ENCODE data around the gene LIMS3. TPM values are rescaled to one million over a fixed set of nuclear protein-coding genes. Genes with fewer than 3 reads are reported as not detected.
"Not testable (repeated sequence)": the region's sequence is repeated elsewhere in the genome, so short reads cannot be mapped to it uniquely, and the experiment has no call there.

LIMS3 gene
- total and polyA plus RNA-seq, 2 donors (not counting 1 experiment from before 2014, with no cell fraction given), result 0.08 to 6.3 TPM

DNA sequence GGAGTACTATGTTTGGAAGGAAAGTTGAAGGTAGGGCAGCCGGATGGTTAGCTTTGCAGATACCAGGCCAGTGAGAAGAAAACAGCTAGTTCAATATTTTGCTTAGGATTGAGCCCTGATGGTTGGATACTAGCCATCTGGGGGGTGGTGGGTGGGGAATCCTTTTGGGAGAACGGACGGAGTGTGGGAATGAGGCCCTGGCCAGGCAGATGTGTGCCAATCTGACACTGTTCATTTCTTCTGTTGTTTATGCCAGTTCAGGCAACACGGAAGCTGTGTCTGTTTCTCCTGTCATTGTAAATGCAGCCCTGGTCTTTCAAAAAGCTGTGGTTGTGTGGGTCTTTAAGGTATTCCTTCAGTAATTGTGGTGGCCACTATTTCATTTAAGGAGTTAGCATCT lies 7.5 kb upstream of the LIMS3 start:
- not testable (repeated sequence) for H3K27me3 ChIP-seq (ENCODE audit: control insufficient read depth, insufficient read depth, low read length); H3K79me2 ChIP-seq (ENCODE audit: control insufficient read depth, insufficient read depth, low read length); H3K9ac ChIP-seq (ENCODE audit: insufficient read depth, low read length); H3K9me3 ChIP-seq (ENCODE audit: control insufficient read depth, insufficient read depth, low read depth, low read length); H3K27ac ChIP-seq (ENCODE audit: insufficient read depth, low read length); H3K4me2 ChIP-seq (ENCODE audit: extremely low read depth, insufficient read depth, low read length); H3K4me3 ChIP-seq (replicated peaks in 1 of 4; ENCODE audit: control extremely low read depth in 1 of 4, insufficient read depth in 1 of 4, low read depth in 3 of 4, low read length in 4 of 4); H4K20me1 ChIP-seq (ENCODE audit: control insufficient read depth, extremely low read depth, insufficient read depth, low read length); H2AFZ ChIP-seq (ENCODE audit: low read length); H3K4me1 ChIP-seq (ENCODE audit: control insufficient read depth, extremely low read depth, insufficient read depth, low read length); DNase-seq (ENCODE audit: low read depth in 2 of 2); H3K36me3 ChIP-seq (ENCODE audit: control insufficient read depth, insufficient read depth, low read length)

DNA sequence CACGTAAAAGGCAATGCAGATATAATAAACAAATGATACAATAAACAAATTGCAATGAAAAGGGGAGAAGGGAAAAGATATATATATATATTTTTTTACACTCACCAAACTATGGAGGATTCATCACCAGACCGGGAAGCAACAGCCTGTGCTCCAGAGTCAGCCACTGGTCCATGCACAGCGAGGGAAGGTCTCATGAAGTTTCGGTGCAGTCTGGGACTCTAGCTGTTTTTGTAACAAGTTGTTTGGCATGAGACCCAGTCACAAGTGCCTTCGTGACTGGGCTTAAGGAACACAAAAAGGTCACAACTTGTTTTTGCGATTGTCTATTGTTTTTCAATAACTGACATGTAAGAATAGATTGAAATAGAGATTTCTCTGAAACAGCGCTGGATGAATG lies 4.8 kb upstream of the LIMS3 start:
- not testable (repeated sequence) for DNase-seq (ENCODE audit: low read depth in 2 of 2); H3K4me3 ChIP-seq (replicated peaks in 1 of 4; ENCODE audit: control extremely low read depth in 1 of 4, insufficient read depth in 1 of 4, low read depth in 3 of 4, low read length in 4 of 4); H3K9me3 ChIP-seq (ENCODE audit: control insufficient read depth, insufficient read depth, low read depth, low read length); H3K36me3 ChIP-seq (ENCODE audit: control insufficient read depth, insufficient read depth, low read length); H3K9ac ChIP-seq (ENCODE audit: insufficient read depth, low read length); H2AFZ ChIP-seq (ENCODE audit: low read length); H3K79me2 ChIP-seq (ENCODE audit: control insufficient read depth, insufficient read depth, low read length); H3K4me1 ChIP-seq (ENCODE audit: control insufficient read depth, extremely low read depth, insufficient read depth, low read length); H3K27me3 ChIP-seq (ENCODE audit: control insufficient read depth, insufficient read depth, low read length); H3K27ac ChIP-seq (ENCODE audit: insufficient read depth, low read length); H4K20me1 ChIP-seq (ENCODE audit: control insufficient read depth, extremely low read depth, insufficient read depth, low read length); H3K4me2 ChIP-seq (ENCODE audit: extremely low read depth, insufficient read depth, low read length)

DNA sequence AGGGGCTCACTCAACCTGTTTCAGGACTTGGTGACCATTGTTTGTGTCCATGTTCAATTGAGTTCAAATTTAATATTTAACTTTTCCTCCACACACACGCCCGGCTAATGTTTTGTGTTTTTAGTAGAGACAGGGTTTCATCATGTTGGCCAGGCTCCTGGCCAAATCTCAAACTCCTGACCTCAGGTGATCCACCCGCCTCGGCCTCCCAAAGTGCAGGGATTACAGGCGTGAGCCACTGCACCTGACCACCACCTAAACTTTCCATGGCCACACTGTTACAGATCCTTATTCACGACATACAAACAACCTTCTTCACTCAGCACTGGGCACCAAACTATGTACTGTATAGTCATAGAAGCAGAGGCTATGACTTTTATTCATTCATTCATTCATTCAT lies 4.3 kb upstream of the LIMS3 start:
- H3K4me1 ChIP-seq (ENCODE audit: control insufficient read depth, extremely low read depth, insufficient read depth, low read length), result not testable (repeated sequence)

DNA sequence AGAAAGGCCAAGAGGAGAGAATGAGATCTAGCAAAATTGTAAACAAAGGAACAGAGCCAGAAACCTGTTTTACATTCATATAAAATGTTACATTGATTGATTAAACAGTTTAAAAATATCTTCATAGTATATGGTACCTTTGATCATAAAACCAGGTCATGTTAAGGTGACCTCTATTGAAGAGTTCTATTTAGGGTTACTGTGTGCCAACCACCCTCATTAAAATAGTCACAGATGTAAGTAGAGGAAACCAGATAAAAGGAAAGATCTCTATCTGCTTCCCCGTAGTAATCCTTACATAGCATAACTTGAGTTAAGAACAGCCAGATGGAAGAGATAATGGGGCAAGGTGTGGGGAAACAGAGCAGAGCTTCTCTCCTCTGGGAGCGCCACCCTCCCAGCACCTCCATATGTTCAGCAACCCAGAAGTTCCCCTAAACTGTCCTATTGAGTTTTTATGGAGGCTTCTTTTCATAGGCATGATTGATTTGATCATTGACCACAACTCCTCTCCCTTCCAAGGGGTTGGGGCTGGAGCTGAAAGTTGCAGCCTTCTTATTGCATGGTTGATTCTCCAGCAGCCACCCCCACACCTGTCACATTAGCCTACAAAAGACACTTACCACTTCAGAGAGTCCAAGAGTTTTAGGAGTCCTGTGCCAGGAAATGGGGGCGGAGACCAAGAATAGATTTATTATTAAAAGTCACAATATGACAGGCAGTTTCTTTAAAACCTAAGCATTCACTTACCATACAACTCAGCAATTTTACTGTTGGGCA lies 3.2 kb upstream of the LIMS3 start:
- H3K9ac ChIP-seq (ENCODE audit: insufficient read depth, low read length); H3K36me3 ChIP-seq (ENCODE audit: control insufficient read depth, insufficient read depth, low read length); H3K4me2 ChIP-seq (ENCODE audit: extremely low read depth, insufficient read depth, low read length); H3K79me2 ChIP-seq (ENCODE audit: control insufficient read depth, insufficient read depth, low read length); H3K4me3 ChIP-seq (replicated peaks in 1 of 4; ENCODE audit: control extremely low read depth in 1 of 4, insufficient read depth in 1 of 4, low read depth in 3 of 4, low read length in 4 of 4); H4K20me1 ChIP-seq (ENCODE audit: control insufficient read depth, extremely low read depth, insufficient read depth, low read length); H3K9me3 ChIP-seq (ENCODE audit: control insufficient read depth, insufficient read depth, low read depth, low read length); H3K27me3 ChIP-seq (ENCODE audit: control insufficient read depth, insufficient read depth, low read length); H2AFZ ChIP-seq (ENCODE audit: low read length); H3K27ac ChIP-seq (ENCODE audit: insufficient read depth, low read length); H3K4me1 ChIP-seq (ENCODE audit: control insufficient read depth, extremely low read depth, insufficient read depth, low read length); DNase-seq (ENCODE audit: low read depth in 2 of 2): not testable (repeated sequence)

More for the DNA sequence above, 4.3 kb upstream of the LIMS3 start:
- not testable (repeated sequence) for H3K9me3 ChIP-seq (ENCODE audit: control insufficient read depth, insufficient read depth, low read depth, low read length); H3K4me3 ChIP-seq (replicated peaks in 1 of 4; ENCODE audit: control extremely low read depth in 1 of 4, insufficient read depth in 1 of 4, low read depth in 3 of 4, low read length in 4 of 4); H3K4me2 ChIP-seq (ENCODE audit: extremely low read depth, insufficient read depth, low read length); H3K27me3 ChIP-seq (ENCODE audit: control insufficient read depth, insufficient read depth, low read length); H3K27ac ChIP-seq (ENCODE audit: insufficient read depth, low read length); H3K9ac ChIP-seq (ENCODE audit: insufficient read depth, low read length); DNase-seq (ENCODE audit: low read depth in 2 of 2); H3K79me2 ChIP-seq (ENCODE audit: control insufficient read depth, insufficient read depth, low read length); H4K20me1 ChIP-seq (ENCODE audit: control insufficient read depth, extremely low read depth, insufficient read depth, low read length); H3K36me3 ChIP-seq (ENCODE audit: control insufficient read depth, insufficient read depth, low read length); H2AFZ ChIP-seq (ENCODE audit: low read length)

DNA sequence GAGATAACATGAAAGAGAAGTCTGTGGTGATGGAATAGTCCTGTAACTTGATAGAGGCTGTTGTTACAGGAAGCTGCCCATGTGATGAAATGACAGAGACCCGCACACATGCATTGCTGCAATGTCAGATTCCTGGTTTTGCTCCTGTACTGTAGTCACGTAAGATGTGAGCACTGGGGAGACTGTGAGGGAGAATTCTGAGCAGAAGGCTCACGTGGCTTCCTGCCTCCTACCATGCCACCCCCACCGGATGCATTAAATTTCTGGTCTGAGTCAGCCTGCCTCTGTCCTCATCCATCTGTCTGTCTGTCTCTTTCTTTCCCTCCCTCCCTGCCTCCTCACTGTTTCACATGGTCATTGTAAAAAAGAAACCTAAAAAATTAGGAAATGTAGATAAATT lies 2.3 kb upstream of the LIMS3 start:
- not testable (repeated sequence) for H3K9ac ChIP-seq (ENCODE audit: insufficient read depth, low read length); H3K9me3 ChIP-seq (ENCODE audit: control insufficient read depth, insufficient read depth, low read depth, low read length); H3K79me2 ChIP-seq (ENCODE audit: control insufficient read depth, insufficient read depth, low read length); H4K20me1 ChIP-seq (ENCODE audit: control insufficient read depth, extremely low read depth, insufficient read depth, low read length); DNase-seq (ENCODE audit: low read depth in 2 of 2); H3K4me1 ChIP-seq (ENCODE audit: control insufficient read depth, extremely low read depth, insufficient read depth, low read length); H3K27ac ChIP-seq (ENCODE audit: insufficient read depth, low read length); H2AFZ ChIP-seq (ENCODE audit: low read length); H3K27me3 ChIP-seq (ENCODE audit: control insufficient read depth, insufficient read depth, low read length); H3K4me3 ChIP-seq (replicated peaks in 1 of 4; ENCODE audit: control extremely low read depth in 1 of 4, insufficient read depth in 1 of 4, low read depth in 3 of 4, low read length in 4 of 4); H3K4me2 ChIP-seq (ENCODE audit: extremely low read depth, insufficient read depth, low read length); H3K36me3 ChIP-seq (ENCODE audit: control insufficient read depth, insufficient read depth, low read length)

DNA sequence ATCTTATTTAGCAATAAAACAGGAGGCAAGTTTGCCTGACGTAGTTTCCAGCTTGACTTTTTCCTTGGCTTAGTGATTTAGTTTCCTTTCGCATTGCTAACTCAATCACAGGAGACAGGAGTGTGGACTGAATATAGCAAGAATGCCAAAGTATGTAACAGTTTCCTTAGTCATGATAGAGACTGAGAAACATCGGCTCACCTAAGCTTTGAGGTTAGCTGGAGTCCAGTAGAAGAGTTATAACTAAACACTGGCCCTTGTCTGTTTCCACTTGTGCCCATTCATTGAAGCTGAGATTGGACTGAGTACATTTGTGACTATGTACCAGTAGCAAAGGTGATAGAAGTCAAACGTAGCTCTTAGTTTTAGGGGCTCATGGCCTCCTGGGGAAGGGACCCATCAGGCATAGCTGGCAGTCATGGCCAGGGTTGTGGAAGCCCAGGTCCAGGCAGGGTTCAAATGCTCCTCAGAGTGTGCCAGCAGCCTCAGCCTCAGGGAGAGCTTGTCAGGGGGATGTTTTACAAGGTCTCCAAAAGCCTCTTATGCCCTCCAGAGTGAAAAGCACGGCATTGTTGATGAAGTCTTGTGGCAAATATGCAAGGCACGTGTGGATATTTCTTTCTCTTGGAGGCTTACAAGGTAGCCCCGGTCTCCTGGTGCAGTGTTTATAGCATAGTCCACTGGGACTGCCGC lies 573 bp upstream of the LIMS3 start:
- not testable (repeated sequence) for H3K79me2 ChIP-seq (ENCODE audit: control insufficient read depth, insufficient read depth, low read length); H3K4me1 ChIP-seq (ENCODE audit: control insufficient read depth, extremely low read depth, insufficient read depth, low read length); H3K9ac ChIP-seq (ENCODE audit: insufficient read depth, low read length); H3K4me2 ChIP-seq (ENCODE audit: extremely low read depth, insufficient read depth, low read length); DNase-seq (ENCODE audit: low read depth in 2 of 2); H3K9me3 ChIP-seq (ENCODE audit: control insufficient read depth, insufficient read depth, low read depth, low read length); H2AFZ ChIP-seq (ENCODE audit: low read length); H3K27me3 ChIP-seq (ENCODE audit: control insufficient read depth, insufficient read depth, low read length); H4K20me1 ChIP-seq (ENCODE audit: control insufficient read depth, extremely low read depth, insufficient read depth, low read length); H3K4me3 ChIP-seq (replicated peaks in 1 of 4; ENCODE audit: control extremely low read depth in 1 of 4, insufficient read depth in 1 of 4, low read depth in 3 of 4, low read length in 4 of 4); H3K36me3 ChIP-seq (ENCODE audit: control insufficient read depth, insufficient read depth, low read length); H3K27ac ChIP-seq (ENCODE audit: insufficient read depth, low read length)
